Esophagus (tissue), 2 donors: ENCODE data around the gene FAIM2. TPM values are rescaled to one million over a fixed set of nuclear protein-coding genes. Genes with fewer than 3 reads are reported as not detected.

Source experiments
- H3K27ac ChIP-seq, 2 donors: one replicate each; pipeline ENCODE4 v1.5.1; 2013; ENCODE audit warnings: low read depth in 2 of 2, mild to moderate bottlenecking in 2 of 2, inconsistent platforms in 1 of 2, low read length in 1 of 2, moderate library complexity in 1 of 2
- H3K27me3 ChIP-seq, 2 donors: one replicate each; pipeline ENCODE4 v1.6.1; 2013; ENCODE audit warnings: low read length in 2 of 2, control low read depth in 1 of 2, mild to moderate bottlenecking in 1 of 2; ENCODE audit not compliant: insufficient read depth in 2 of 2, control insufficient read depth in 1 of 2
- H3K36me3 ChIP-seq, 2 donors: one replicate each; pipeline ENCODE4 v1.6.1; 2013; ENCODE audit warnings: low read length in 1 of 2; ENCODE audit not compliant: control insufficient read depth in 2 of 2, insufficient read depth in 2 of 2
- H3K4me1 ChIP-seq, 2 donors: one replicate each; pipeline ENCODE4 v1.6.1; 2013; ENCODE audit warnings: low read length in 1 of 2; ENCODE audit not compliant: control insufficient read depth in 2 of 2, insufficient read depth in 2 of 2
- H3K4me3 ChIP-seq, 2 donors: one replicate each; pipeline ENCODE4 v1.5.1; 2013; ENCODE audit warnings: low read length in 2 of 2, mild to moderate bottlenecking in 2 of 2, low read depth in 1 of 2, moderate library complexity in 1 of 2
- H3K9me3 ChIP-seq, 2 donors: one replicate each; pipeline ENCODE4 v1.6.1; 2013; ENCODE audit warnings: mild to moderate bottlenecking in 2 of 2, low read depth in 1 of 2, low read length in 1 of 2, moderate library complexity in 1 of 2; ENCODE audit not compliant: control insufficient read depth in 2 of 2, insufficient read depth in 1 of 2
- WGBS, 2 donors: extraction: QIAGEN DNeasy Blood & Tissue Kit; methylation state at CpG; one replicate each; pipeline ENCODE4 v1.1.7; 2013; 5-methylcytosine and 5-hydroxymethylcytosine counted together
- polyA plus RNA-seq, 2 donors: library from polyadenylated mRNA; stranded (reverse); fragments of 200-250 nt; gene quantifications; one replicate each; pipeline ENCODE4 v1.2.3, GENCODE V29; 2013
- donor health status: healthy with polysubstance abuse.
- donor health status: Bipolar disorder and iron deficiency.

The FAIM2 gene
- polyA plus RNA-seq, 2 donors: 0.36 to 0.39 TPM

DNA sequence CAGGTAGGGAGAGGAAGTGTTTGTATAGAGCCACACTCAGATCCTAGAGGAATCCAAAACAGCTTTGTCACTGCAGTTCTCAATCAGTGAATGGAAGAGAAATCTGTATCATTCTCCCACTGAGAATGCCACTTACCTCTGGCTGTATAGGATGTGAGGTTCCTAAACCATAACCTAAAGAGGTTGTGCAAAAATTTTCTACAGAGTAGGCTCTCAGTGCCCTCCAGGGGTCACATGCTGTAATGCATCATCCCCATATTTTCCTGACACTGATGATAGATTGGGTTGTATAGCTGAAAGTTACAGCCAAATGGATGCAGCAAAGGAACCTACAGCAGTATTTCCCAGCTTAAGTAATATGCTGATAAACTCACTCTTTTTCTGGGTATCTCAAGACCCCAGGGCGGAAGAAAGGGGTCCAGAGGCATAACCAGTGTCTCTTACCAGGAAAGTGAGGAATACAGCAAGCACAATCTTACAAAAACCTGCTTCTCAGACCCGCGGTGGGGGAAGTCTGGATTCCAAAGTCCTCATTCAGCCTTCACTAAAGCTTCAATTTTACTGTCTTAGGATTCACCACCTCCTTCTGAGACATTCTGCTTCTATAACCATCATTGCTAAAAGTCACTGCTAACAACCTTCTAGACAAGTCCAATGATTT lies 64.6 kb downstream of the FAIM2 start:
- Histone ChIP-seq H3K4me1 (peaks cover 0 to 2% of the 10 kb centered on the region in 2 donors), H3K27me3 (no peaks in the 10 kb centered on the region), H3K36me3 (no peaks in the 10 kb centered on the region), H3K4me3 (no peak overlapping the region), H3K9me3 (no peaks in the 10 kb centered on the region), H3K27ac (no peak overlapping the region)
- 54 to 63% methylated on average over 3 of the region's 3 CpGs for WGBS, 2 donors

DNA sequence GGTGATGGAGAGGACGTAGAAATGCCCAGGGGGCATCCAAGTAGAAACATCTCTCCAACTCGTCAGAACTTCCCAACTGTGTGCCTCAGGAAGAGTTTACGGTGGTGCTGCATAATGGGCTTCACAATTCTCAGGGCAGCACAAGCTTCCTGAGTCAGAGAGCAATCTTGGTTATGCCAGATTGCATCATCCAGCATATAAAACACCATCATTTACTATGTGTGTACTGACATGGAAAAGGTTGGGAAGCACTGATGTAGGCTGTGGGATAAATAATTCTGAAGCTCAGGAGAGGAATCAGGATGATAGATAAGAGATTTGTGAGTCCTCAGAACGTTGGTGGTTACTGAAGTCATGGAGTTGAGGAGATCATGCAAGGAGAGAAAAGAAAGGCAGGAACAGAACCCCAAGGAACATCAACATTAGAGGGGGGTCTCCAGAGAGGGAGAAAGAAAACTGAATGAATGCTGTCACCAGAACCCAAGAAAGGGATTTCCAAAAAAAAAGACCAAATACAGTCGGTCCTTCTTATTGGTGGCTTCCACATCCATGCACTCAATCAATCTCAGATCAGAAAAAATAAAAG lies 70.8 kb downstream of the FAIM2 start:
- Histone ChIP-seq H3K4me1 (peaks cover 0 to 4% of the 10 kb centered on the region in 2 donors), H3K9me3 (no peaks in the 10 kb centered on the region), H3K27me3 (no peaks in the 10 kb centered on the region), H3K4me3 (no peak overlapping the region), H3K36me3 (no peaks in the 10 kb centered on the region), H3K27ac (no peak overlapping the region)
- WGBS, 2 donors: 56 to 64% methylated on average over 5 of the region's 5 CpGs

DNA sequence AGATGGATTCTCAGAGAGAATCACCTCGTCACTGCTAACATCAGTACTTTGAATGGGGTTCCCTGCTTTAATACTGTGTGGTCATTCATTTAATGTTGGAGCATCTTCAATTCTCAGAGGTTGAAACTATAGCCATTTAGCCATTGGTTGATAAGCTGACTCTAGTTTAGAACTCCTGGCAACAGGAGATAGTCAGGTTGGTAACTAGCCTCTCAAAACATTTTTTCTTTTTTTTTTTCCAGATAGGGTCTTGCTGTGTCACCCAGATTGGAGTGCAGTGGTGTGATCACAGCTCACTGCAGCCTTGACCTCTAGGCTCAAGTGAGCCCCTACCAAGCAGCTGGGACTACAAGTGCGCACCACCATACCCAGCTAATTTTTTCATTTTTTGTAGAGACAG lies 72.0 kb downstream of the FAIM2 start:
- Histone ChIP-seq H3K4me1 (peaks cover 0 to 9% of the 10 kb centered on the region in 2 donors), H3K36me3 (no peaks in the 10 kb centered on the region), H3K27ac (no peak overlapping the region), H3K4me3 (no peak overlapping the region), H3K27me3 (no peaks in the 10 kb centered on the region), H3K9me3 (no peaks in the 10 kb centered on the region)
- 81 to 91% methylated on average over 2 of the region's 2 CpGs for WGBS, 2 donors

DNA sequence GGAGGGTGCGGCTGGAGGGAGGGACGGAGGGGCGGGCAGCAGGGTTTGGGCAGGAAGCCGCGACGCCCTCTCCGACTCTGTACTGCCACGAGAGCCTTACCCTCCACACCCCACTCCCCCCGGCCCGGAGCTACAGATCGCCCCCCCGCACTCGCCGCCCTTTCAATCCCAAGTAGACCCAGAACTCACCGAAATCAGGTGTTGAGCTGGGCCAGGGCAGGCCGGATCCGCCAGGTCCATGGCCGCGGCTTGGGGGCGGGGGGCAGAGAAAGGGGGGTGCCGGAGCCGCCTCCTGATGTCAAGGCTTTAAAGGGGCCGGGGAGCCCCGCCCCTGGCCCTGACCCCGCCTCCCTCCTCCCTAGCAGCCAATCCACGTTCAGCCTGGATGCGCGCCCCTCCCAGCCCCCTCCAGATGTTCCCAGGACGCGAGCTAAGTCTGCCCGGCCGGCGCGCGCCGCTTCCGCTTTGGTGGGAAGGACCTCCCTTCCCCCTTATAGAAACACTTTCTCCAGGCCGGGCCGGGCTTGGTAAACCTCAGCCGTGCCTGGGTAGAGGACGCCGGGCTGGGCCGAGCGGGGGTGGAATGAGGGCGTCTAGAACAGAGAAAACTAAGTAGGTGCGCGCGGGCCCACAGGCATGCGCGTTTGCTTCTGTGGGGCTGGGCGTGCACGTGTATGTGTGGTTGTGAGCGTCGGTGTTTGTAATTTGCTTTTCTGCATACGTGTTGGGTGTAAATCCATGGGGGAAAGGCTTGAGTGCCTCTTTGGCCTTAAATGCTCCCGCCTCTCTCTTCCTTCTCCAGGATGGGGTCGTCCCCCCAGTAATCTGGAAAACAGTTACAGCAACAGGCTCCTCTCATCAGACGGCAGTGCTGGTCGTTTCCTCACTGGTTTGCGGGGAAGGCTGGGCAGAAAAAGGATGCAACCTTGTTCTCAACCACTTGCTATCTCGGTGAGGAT lies 75.3 kb downstream of the FAIM2 start, which contains the start of gene NCKAP5L:
NCKAP5L (minus strand) TSS at position 281 of the 959 bp plus-strand sequence. CDS start 24,369 bp downstream, outside the sequence.
- WGBS, 2 donors: 1% methylated on average over 55 to 59 of the region's 61 CpGs
- Histone ChIP-seq H3K4me3 (peak within 1 kb of the TSS; percentile 55 to 71), H3K4me1 (peaks cover 2 to 12% of the 10 kb centered on the region in 2 donors), H3K36me3 (no peaks in the 10 kb centered on the region), H3K27ac (peak within 1 kb of the TSS; percentile 56 to 87), H3K9me3 (no peaks in the 10 kb centered on the region), H3K27me3 (no peaks in the 10 kb centered on the region)

DNA sequence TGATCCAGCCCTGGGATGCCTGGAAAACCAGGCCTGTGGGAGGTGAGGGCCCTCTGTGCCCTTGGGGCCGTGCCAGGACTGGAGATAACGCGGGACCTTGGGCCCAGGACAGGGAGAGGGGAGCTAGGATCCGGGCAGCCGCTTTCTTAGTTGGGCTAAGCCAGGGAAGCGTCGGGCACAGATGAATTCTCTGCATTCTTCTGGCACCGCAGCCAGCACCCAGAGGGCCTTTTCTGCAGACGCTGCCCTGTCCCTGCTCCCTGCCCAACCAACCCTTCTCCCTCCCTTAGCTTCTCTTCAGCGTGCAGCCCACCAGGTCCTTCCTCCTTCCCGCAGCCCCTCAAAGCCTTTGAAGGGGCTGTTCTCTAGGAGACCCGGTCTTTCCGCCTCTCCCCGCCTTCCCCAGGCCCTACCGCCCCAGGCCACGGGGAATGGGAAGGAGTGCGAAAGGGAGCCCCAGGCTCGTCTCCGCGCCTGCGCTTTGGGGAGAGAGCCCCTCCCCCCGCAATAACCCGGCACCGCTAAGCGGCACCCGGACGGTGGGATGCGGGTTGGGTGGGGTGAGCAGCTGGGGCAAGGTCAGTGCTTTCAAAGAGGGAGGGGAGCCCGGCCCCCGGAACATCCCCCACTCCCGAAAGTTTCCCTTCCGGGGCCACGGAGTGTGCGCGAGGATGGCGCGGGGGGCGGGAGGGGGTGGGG lies 76.2 kb downstream of the FAIM2 start:
- WGBS, 2 donors: 2 to 3% methylated on average over 33 to 38 of the region's 38 CpGs
- Histone ChIP-seq H3K4me1 (peaks cover 2 to 12% of the 10 kb centered on the region in 2 donors), H3K27me3 (no peaks in the 10 kb centered on the region), H3K4me3 (peak overlapping the region; percentile 55 to 71), H3K9me3 (no peaks in the 10 kb centered on the region), H3K36me3 (no peaks in the 10 kb centered on the region), H3K27ac (peak overlapping the region; percentile 56 to 79)

DNA sequence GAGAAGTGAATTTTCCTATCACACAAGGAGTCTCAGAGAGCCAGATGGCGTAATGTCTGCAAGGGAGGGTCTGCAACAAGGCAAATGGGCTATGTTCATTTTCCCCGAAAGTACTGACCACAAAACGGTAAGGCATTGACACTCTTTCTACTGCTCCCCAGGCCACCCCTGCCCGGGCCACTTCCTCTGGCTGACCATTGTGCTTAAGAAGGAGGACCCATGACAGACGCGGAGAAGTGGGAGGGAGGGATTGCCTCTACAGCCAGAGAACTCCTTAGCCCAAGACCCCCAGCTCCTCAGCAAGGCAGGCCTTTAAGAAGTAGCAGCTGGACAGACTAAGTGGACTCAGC lies 76.7 kb downstream of the FAIM2 start:
- peaks cover 2 to 12% of the 10 kb centered on the region in 2 donors for H3K4me1 ChIP-seq
- H3K27me3 ChIP-seq: no peaks in the 10 kb centered on the region
- 44 to 45% methylated on average over 6 of the region's 6 CpGs for WGBS, 2 donors
- H3K27ac ChIP-seq: peak overlapping the region; percentile 56 to 79
- no peaks in the 10 kb centered on the region for H3K36me3 ChIP-seq
- peak overlapping the region; percentile 55 to 71 for H3K4me3 ChIP-seq
- H3K9me3 ChIP-seq: no peaks in the 10 kb centered on the region

DNA sequence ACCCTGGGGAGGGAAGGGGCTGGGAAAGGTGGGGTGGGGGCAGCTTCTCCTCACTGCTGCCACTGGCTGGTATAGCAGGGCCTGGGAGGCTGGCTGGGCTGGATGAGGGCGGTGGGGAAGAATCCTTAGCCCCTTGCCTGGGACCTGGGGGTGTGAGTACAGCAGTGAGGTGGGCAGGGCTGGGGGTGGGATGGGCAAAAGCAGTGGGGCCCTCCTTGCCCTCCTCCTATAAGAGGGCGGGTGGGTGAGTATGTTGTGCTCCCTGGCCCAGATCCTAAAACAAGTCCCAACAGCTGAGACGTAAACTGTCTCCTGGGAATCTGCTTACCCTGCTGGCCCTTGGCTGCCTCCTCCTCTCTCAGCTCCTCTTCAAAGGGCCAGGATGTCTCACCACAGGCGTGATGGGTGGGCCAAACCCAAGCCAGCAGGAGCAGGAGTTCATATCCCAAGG lies 77.7 kb downstream of the FAIM2 start:
- WGBS, 2 donors: 42 to 51% methylated on average over 4 of the region's 4 CpGs
- Histone ChIP-seq H3K36me3 (no peaks in the 10 kb centered on the region), H3K27me3 (no peaks in the 10 kb centered on the region), H3K9me3 (no peaks in the 10 kb centered on the region), H3K27ac (peak overlapping the region in 1 of 2 donors; percentile 40), H3K4me1 (peaks cover 2 to 15% of the 10 kb centered on the region in 2 donors), H3K4me3 (no peak overlapping the region)

DNA sequence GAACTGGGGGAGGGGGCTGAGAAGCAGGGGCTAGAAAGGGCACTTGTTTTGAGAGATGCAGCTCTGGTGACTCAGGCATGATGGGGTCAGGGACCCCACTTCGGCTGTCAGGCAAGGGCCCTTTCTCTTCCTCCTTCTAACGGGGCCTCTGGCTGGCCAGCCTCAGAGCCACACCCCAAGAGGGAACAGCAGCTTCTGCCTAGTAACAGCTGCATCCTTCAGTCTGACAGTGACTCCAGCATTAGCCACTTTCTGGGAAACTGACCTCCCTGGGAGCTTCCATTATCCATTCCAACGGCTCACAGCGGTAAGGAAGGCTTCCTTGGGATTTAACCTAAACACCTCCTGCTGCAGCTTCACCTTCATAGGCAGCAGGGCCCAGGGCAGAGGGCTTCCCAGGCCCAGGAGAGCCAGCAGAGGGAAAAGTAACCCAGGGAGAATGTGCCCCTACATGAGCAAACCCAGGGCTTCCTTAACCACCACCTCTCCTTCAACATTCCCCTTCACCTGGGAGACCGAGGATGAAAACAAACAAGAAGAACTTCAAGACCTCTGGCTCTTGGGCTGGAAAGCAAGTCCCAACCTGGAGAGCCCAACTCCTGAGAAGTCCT lies 78.2 kb downstream of the FAIM2 start:
- H3K4me3 ChIP-seq: no peak overlapping the region
- no peaks in the 10 kb centered on the region for H3K36me3 ChIP-seq
- no peaks in the 10 kb centered on the region for H3K9me3 ChIP-seq
- H3K27me3 ChIP-seq: no peaks in the 10 kb centered on the region
- H3K4me1 ChIP-seq: peaks cover 2 to 15% of the 10 kb centered on the region in 2 donors
- peak overlapping the region; percentile 9 to 40 for H3K27ac ChIP-seq
- 25 to 40% methylated on average over 5 of the region's 5 CpGs for WGBS, 2 donors
